Right renal pelvis (tissue), 4 donors: ENCODE results near the gene KLLN. TPM values are rescaled to one million over a fixed set of nuclear protein-coding genes. Genes with fewer than 3 reads are reported as not detected.

Source experiments
- polyA plus RNA-seq, 4 donors: library from polyadenylated mRNA; unstranded; fragments of 120-200 nt; gene quantifications; one replicate each; pipeline ENCODE4 v1.2.1, GENCODE V29; 2013; ENCODE audit not compliant: insufficient read length in 4 of 4

Gene KLLN
- polyA plus RNA-seq, 4 donors: 1.3 to 1.7 (median 1.7) TPM

Other genes with a start within 250 kb of the KLLN start
- gene PAPSS2, start 203.7 kb downstream of the KLLN start, polyA plus RNA-seq: 10 to 100 TPM; 46.4 to 56.1 (median 51.5) TPM
- gene ATAD1, start 45.3 kb downstream of the KLLN start, polyA plus RNA-seq: 10 to 100 TPM; 54.4 to 70.5 (median 67.5) TPM
- gene PTEN, start 92 bp upstream of the KLLN start, polyA plus RNA-seq: 10 to 100 TPM; 56.5 to 70.5 (median 64.1) TPM